HG03139 (cell line): ENCODE data around the gene CMIP.

Source experiments
- ATAC-seq: cut with Tn5 transposase; IDR thresholded peaks from one replicate; pipeline ENCODE4 v1.9.1; 2021; ENCODE audit not compliant: unreplicated experiment

The CMIP gene

DNA sequence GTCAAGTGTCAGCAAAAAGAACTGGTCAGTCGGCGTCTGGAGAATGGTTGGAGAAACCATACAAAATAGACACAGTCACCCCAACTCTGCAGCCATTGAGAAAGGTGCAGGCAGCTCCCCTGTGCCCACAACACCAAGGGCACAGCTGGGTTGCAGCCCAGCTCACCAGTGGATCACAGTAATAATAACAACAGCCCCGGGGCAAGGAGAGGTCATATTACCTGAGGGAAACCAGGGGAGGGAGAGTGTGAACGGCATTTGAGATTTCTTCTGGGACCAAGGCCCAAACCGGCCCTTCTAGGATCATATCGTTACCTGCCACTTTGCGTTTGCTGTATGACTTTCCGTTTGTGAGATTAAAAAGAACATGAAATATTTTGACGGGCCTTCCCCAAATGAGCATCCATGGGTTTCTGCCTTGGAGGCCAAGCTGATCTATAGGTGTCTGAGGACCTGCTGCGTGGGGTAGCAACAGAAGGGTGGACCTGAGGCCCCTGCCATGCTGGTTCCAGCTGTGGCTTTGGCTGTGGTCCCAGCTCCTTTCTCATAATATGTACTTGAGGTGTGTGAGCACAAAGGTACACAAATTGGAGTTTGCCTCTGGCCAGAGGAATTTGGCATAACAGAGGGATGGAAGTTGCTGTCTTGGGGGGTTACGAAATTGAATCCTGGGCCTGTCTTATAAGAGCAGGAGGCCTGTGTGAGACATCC is 154.6 kb downstream of the CMIP start:
- no peak for ATAC-seq

DNA sequence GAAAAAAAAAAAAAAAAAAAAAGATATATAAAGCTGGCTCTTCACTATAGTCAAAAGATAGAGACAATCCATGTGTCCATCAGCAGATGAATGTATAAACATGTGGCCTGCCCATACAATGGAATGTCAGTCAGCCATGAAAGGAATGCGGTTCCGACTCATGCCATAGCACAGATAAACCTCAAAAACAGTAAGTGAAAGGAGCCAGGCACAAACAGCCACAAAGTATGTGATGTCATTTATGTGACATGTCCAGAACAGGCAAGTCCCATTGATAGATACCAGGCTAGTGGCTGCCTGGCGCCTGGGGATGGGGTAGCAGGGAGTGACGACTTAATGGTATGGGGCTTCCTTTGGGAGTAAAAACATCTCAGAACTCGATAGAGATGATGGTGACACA is 155.7 kb downstream of the CMIP start:
- no peak for ATAC-seq

DNA sequence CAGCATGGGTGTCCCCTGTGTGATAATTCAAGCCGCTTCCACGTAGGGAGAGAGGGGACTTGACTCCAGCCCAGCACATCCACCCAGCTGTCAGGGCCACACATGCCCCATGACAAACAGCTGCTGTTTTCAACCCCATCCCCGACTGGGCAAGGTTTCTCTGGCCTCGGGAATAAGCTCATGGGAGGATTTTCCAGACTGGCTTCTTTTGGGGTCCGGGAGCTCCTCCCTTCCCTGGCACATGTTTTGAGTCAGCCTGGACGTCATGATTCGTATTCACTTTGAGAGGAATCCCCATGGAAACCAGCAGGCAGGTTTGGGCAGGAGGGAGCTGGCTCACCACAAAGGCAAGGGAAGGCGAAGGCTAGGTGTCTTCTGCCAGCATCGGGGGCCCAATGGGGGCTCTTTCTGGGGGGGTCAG is 156.4 kb downstream of the CMIP start:
- no peak for ATAC-seq

DNA sequence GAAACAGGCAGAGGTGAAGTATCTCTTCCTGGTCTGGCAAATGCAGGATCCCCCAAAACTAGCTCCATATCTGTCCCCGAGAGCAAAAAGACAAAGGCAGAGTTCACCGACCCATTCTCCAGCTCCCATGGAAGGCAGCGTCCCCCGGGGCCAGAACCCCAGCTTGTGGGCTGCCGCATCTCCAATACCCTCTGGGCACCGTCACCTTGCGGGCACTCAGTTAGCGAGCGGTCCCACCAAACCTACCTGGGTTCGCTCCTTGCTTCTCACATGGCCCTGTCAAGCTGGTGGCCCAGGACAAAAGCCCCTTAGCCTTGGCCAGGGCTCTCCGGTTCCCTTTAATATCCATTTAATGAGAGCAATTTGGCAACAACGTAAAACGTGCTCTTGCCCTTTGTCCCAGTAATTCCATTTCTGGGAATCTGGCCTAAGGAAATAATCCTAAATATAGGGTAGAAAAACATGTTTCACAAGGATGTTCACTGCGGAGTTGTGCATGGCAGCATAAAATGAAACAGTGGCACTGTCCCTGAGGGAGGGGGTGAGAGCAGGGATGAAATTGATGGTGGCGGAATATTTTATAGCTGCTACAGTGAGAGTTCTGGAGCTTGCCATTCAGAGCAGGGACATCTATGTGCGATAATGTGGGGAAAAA is 157.1 kb downstream of the CMIP start:
- ATAC-seq = no peak

DNA sequence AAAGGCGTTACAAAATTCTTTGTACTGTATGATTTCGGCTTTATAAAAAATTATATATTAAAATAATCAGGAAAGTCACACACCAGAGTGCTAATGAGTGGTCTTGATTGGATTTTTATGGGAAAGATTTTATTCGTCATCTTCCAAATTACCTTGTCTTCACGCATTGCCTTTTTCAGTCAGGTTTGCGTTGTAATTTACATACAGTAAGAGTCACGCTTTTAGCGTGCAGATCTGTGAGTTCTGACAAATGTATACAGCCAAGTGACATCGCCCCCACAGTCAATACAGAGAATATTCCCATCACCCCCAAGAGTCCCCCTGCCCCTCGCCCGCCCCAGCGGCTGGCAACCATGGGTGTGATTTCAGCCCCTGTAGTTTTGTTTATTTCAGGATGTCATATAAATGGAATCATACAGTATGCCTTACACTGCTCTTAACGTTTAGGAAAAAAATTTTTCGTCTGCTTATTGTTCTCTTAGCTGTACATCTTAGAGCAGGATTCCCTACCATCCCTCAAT is 157.7 kb downstream of the CMIP start:
- ATAC-seq = no peak

DNA sequence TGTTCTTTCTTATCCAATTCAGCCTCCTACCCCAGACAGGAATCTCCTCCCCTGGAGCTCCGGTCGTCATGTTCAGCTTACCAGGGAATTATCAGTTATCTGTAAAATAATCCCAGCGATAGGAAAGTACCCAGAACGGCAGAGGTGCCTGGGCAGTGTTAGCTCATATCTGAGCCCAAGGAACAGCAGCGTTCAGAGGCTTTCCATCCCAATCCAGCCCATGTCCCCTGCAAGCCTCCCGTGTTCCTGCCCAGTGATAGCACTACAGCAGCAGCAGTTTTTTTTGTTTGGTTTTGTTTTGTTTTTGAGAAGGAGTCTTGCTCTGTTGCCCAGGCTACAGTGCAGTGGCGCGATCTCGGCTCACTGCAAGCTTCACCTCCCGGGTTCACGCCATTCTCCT is 158.2 kb downstream of the CMIP start:
- ATAC-seq = no peak

DNA sequence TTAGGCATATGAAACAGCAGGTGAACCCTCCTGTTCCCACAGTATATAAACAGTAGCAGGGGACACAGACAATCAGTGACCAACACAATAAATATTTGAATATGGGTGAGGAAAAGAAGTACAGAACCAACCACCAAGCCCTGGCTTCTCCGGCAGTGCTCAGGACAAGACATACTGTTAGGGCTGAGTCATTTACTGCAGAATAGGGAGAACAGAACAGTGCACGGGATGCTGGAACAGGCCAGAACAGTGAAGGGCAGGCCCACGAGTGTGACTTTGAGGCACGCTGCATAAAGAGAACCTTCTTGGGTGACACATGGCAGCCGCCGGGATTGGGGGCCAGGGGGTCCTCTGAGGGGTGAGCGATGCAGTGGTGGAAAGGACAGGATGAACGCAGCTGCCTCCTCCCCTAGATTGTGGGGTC is 160.4 kb downstream of the CMIP start:
- no peak for ATAC-seq

DNA sequence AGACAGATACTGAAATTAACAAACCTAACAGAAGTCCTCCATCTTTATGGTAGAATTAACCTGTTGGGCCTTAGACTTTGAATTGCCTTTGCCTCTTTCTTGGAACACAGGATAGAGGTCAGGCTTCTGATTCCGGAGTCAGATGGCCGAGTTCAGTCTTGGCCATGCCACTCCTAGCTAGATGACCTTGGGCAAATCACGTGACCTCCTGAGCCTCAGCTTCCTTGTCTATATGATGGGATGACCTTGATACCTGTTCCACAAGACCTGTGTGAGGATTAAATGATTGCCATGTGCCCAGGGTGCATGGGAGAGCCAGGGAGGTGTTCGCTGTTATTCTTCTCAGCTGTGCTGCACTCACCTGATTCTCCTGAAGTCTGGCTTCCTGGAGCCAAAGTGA is 161.4 kb downstream of the CMIP start:
- no peak for ATAC-seq

DNA sequence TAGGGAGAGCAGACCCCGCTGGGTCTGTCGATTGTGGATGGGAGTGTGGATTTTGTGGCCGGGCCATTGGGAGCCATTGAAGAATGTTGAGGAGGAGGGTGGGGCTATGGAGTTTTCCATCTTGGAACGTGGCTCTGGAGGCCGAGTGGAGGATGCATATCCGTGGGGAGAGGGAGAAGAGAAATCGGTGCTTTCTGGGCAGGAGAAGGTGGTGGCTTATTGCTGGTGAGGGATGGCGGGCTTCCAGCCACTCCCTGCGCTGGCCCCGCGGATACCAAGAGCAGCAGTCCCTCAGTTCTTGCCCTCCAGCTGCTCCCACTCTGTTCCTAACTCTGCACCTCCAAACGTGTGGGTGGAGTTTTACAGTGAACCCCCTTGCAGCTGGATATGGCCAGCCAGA is 162.4 kb downstream of the CMIP start:
- ATAC-seq = no peak

DNA sequence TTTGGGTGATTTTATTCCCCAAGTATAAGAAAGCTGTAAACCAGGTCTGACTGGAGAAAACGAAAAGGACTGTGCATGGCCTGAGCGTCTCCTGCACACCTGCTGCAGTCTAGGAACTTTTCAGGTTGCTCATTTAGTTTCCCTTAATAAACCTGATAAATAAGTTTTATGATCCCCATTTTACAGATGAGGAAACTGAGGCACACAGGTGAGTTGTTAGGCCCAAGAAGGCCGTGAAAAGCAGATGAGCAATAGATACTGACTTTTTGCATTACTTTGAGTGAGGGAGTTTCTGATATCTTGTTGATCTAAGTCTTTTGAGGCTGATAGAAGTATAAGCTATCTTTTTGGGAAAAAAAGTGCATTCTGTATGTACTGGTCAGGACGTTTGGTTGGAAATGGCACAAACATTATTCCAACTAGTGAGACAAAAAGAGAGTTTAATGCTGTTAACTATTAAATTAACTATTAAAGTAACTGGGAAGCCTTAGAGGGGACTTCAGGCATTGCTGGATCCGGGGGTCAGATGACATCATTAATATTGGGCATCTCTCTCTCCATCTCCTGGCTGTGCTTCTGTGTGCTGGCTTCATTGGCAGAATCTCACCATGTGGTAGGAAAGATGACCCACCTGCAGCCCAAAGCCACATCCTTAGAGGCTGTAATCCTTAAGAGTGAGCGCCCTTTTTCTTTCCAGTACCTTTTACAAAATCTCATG is 163.4 kb downstream of the CMIP start:
- no peak for ATAC-seq

DNA sequence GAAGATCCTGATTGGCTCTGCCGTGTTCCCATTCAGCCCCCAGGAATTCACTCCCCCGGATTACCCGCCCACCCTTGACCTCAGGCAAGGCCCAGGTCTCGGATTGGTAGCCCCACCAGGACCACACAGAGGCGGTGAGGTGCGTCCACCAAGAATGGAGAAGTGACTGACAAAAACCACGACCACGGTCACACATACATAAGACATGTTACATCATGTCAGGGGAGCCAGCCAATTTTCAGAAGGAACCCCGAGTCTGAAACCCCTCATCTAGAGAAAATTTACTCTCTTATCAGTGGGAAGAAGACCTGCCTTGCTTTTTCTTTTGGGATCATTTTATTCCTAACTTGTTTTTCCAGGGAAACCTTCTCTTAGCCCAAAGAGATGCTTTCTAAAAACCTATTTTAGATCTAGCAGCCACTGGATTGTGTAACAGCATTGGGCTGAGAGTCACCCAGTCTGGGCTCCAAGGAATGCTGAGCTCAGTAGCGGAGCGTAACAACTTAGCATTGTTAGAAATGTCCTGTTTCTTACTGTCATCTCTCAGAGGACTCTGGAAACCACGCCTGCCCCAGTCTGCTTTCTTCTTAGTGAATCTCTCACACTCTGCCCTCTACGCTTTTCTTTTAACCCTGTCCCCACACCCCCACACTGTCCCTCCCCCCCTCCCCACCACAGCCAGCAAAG is 164.1 kb downstream of the CMIP start:
- no peak for ATAC-seq

DNA sequence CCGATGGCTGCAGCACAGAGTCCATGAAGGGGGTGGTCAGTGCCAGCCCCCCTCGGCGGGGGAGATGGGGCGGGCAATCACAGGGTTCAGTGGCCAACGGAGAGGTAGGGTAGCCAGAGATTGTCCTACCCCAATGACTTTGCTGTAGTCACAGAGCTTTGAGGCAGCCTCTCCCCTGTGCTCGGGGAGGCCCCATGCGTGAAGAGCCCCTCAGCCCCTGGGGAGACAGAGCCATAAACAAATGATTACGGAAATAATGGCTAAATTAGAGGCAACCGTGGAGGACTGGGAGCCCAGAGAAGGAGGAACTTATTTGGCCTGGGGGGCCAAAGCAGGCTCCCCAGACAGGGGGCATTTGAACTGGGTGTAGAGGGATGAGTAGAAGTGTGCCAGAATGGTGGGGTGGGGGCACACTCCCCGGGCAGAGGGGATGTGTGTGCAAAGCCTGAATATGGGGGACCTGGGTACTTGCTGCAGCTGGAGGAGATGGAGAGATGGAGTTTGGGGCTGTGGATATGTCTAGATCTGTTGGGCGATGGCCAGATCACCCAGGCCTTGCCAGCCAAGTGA is 164.8 kb downstream of the CMIP start:
- no peak for ATAC-seq

DNA sequence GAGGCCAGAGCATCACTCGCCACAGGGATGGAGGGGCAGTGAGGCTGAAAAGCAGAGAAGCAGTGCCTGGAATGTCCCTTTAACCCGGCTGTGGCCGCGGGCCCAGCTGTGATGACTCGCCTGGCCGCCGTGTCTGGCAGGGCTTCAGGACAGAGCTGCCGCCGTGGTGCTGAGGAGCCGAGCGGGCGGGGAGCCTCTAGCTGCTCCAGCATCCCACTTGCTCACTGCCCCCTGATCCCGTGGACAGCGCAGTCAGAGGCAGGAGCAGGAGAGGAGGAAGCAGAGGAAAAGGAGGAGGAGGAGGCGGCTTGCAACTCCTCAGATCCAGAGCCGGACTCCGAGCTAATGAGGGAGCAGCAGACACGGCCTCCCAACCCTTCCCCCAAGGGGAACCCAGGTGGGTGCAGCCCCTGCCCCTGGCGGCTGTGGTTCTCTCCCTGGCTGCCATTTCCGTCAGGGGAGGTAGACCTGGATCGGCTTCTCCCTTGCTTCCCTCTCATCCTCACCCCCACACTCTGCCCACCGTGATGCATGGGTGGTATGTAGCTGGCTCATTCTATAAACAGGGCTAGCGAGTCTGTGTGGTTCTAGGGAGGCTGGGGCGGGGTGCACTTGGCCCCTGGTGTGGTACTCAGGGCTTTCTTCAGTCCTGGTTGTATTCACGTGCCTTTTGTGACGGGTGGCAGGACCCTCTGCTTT is 165.7 kb downstream of the CMIP start:
- no peak for ATAC-seq

DNA sequence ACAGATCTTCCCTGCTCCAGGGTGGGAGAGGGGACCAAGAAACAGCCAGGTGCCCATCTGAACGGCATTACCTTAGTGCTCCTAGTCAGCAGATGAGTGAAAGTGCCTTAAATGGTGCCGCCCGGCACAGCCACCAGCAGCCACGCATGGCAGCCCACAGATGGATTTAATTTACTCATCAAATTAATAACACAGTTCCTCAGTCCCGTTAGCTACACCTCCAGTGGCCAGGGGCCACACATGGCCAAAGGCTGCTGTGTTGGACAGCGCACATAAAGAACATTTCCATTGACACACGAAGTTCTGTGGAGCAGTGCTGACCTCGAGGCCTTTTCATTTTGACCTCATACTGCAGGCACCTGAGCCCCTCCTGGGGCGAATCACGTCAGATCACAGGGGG is 166.3 kb downstream of the CMIP start:
- ATAC-seq = no peak

DNA sequence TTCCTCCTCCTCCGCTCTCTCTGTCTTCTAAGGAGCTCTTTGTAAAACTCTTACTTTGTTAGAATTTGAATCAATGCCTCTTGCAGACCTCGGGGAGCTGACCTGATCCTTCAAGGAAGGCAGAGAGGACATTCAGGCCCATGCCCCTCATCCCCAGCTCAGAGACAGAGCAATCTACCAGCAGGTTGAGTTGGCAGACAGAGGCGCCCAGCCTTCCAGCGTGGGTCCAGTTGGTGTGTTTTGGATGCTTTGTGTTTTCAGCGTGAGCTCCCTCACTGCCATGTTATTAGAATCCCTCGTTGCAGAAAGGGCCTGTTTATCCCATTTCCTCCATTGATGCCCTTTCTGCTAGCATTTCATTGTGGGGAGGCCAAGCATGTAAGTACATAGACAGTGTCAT is 167.1 kb downstream of the CMIP start:
- ATAC-seq = no peak

DNA sequence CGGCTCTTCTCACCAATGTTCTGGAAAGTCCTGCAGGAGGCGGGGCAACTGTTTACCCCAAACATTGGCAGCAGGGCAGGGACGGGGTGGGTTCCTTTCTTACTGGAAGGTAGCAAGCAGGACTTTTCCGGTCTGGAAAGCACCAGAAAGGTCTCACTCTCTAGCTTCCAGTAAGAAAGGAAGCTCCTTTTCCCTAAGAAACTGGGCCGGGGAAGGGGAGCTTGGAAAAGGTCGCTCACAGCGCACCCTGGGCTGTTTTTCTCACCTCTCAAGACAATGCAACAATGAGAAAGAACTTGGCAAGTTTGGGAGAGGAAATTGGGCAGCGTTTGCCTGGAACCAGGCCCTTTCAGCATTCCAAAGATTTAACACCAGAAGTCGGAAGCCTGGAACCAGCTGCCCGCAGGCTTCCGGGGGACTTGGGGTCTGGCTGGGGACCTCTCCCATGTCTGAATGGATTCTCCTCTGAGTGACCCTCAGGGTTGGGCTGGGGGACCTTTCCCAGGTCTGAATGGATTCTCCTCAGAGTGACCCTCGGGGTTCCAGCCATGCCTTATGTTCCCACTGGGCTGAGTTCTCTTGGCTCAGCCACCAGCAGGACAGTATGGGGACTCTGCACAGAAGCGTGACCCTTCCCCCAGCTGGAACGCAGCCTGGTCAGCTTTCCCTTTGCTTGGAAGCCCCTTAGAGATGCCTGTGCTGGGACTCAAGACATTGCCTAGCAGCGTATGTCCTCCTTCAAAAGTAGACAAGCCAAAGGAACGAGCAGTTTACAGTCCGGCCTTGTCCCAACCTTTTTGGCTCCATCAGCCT is 167.9 kb downstream of the CMIP start:
- ATAC-seq = no peak

DNA sequence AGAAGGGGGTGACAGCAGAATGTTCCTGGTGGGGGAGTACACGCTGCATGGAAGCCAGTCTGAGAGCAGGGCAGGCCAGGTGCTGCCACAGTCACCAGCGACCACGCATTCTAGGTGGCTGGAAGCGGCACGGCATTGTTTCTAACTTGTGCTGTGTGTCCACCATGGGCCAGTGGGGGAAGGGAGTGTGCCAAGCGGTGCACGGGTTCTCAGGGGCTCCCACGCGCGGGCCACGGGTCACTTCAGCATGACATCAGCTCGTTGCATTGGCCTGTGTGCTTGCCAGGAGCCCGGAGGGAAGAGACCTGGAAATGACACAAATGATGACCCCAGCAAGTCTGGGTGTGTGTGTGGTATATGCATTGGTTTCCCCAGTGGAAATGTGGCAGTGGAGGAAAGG is 169.6 kb downstream of the CMIP start:
- no peak for ATAC-seq

DNA sequence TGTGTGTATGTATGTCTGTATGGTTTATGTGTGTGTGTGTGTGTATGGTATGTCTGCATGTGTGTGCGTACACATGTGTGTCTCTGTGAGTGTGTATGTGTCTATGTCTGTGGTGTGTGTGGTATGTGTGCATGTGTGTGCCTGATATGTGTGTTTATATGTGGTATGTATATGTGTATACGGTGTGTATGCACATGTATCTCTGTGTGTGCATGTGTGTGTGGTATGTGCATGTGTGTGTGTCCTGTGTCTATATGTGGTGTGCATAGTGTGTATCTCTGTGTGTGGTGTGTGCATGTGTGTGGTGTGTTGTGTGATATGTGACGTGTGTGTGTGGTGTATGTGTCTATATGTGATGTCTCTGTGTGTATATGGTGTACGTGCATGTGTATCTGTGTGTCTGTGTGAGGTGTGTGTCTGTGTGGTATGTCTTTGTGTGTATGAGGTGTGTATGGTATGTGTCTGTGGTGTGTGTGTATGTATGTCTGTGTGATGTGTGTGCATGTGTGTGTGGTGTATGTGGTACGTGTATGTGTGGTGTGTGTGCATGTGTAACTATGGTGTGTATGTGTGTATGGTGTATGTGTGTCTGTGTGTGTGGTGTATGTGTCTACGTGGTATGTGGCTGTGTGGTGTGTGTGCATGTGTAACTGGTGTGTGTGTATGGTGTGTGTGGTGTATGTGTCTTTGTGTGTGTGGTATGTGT is 170.2 kb downstream of the CMIP start:
- ATAC-seq = no peak

DNA sequence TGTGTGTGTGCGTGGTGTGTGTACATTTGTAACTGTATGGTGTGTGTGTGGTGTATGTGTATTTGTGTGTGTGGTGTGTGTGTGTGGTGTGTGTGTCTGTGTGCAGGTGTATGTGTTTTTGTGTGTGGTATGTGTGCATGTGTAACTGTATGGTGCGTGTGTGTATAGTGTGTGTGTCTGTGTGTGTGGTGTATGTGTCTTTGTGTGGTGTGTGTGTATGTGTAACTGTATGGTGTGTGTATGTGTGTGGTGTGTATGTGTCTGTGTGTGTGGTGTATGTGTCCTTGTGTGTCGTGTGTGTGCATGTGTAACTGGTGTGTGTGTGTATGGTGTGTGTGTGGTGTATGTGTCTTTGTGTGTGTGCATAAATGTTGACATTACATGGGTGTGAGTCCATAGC is 170.8 kb downstream of the CMIP start:
- ATAC-seq = no peak
